ENCODE results near the gene EPHB1.

Gene EPHB1

DNA sequence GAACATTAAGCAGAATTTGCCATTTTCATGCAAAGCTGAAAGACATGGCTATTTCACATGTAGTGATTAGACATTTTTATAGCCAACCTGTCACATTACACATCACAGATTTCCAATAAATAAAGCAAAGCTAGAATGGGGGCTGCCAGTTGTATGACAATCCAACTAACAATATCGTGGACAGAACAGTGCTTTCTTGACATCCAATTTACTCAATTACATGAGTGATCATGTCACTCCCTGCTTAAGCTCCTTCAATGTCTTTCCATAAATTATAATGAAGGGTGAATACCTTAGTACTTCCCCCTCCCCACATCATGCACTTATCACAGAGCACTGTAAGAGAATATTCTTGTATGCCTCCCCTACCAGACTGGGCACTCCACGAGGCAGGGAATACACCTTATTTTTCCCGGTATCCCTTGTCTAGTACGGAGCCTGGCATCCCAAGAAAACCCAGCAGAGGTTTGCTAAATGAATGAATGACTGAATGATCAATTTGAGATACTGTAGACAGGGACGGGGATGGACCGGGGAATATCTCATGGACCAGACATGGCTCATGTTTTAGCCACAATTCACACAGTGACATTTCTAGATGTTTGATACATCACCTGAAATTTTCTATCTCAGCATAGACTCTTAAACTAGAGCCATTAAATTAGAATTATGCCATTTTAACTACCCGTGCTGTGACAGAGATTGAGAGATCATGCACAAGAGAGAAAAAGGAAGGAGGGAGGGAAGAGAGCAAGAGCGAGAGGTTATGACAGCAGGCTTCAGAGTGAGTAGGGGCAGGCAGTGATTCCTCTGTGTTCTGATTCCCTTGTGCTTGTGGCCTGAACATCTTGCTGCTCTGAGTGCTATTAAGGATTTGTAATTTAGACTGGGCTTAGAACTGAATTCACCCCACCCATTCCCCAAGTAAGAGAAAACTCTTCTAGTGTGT lies 77.7 kb downstream of the EPHB1 start:
- Histone ChIP-seq H3K4me3 (no peak overlapping the region), H3K27ac (no peak overlapping the region)

DNA sequence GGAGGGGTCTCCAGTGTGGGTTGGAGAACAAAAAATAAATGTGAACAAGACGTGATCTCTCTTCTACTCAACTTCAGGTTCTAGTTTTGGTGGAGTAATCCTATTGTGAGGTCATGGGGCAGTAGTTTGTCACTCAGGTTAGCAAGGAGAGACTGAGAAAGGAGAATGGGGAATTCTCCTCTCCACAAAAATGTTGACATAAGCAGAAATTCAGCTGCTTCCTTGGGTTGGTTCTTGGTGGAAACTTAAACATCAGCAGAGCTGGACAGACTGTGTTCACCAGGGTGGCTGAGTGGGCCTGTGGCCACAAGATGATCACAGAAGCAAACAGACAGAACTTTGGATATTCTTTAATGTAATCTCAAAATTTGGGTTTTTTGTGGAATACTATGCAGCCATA lies 78.7 kb downstream of the EPHB1 start:
- no peak overlapping the region for H3K27ac ChIP-seq
- no peak overlapping the region for H3K4me3 ChIP-seq

DNA sequence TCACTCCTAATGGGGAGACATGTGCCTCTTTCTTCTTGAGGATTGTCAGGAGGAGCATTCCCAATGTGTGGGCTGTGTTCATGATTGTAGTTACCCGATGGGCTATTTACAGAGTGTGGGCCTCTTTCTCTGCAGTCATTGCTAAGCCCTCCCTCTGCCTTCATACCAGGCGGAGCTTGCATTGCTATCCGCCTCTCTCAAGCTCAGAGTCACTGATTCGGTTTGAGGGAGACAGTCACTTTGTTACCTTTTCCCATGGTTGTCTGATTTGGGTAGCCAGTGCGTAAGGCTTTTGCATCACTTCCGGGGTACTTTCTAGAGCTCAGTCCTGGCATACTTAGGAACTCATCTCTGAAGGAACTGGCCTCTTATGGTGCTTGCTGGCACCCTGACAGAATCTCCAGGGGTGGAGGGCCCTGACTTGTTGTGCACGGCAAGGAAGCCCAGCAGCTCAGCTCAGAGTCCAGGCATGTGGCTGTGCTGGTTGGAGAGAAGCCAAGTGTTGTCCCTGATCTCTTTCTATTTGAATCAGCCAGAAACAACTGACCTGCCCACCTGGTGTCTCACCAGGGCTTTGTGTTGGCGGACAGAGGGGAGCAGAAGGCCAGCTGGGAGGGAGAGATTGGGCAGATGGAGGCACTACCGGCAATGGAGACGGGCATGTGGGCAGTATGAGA lies 79.8 kb downstream of the EPHB1 start:
- H3K4me3 ChIP-seq: no peak overlapping the region
- H3K27ac ChIP-seq: no peak overlapping the region

GRCh38 chr3:134876836-134877235 lies 81.8 kb downstream of the EPHB1 start:
- no peak overlapping the region for H3K4me3 ChIP-seq
- H3K27ac ChIP-seq: no peak overlapping the region

- Histone ChIP-seq H3K4me3 (no peak overlapping the region), H3K27ac (no peak overlapping the region)
Observed at GRCh38 chr3:134877788-134878187, 82.7 kb downstream of the EPHB1 start.

GRCh38 chr3:134879990-134880389 lies 84.9 kb downstream of the EPHB1 start:
- Histone ChIP-seq H3K4me3 (no peak overlapping the region), H3K27ac (no peak overlapping the region)

GRCh38 chr3:134880431-134880830 lies 85.4 kb downstream of the EPHB1 start:
- no peak overlapping the region for H3K27ac ChIP-seq

DNA sequence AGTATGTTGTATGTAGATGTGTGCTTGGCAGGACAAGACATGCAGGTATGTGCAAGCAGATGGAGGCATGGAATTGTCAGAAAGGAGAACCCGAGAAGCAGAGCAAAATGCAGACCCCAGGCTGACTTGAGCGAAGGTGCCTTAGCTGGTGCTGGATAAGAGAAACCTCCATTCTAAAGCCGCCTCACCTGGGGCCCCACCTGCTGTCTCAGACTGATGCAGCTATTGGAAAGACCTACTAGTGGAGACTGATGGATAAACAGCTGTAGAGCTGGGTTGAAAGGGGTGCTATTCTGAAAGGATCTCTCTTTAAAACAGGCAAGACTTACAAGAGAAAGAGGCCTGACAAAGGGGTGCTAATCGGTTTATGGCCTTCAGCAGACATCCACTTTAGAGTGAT lies 86.2 kb downstream of the EPHB1 start:
- H3K27ac ChIP-seq: no peak overlapping the region

More at GRCh38 chr3:134880431-134880830, 85.4 kb downstream of the EPHB1 start:
- H3K4me3 ChIP-seq: no peak overlapping the region

GRCh38 chr3:134883697-134884385 lies 88.8 kb downstream of the EPHB1 start:
- H3K4me3 ChIP-seq: no peak overlapping the region
- H3K27ac ChIP-seq: no peak overlapping the region

More for the DNA sequence above, 86.2 kb downstream of the EPHB1 start:
- no peak overlapping the region for H3K4me3 ChIP-seq

DNA sequence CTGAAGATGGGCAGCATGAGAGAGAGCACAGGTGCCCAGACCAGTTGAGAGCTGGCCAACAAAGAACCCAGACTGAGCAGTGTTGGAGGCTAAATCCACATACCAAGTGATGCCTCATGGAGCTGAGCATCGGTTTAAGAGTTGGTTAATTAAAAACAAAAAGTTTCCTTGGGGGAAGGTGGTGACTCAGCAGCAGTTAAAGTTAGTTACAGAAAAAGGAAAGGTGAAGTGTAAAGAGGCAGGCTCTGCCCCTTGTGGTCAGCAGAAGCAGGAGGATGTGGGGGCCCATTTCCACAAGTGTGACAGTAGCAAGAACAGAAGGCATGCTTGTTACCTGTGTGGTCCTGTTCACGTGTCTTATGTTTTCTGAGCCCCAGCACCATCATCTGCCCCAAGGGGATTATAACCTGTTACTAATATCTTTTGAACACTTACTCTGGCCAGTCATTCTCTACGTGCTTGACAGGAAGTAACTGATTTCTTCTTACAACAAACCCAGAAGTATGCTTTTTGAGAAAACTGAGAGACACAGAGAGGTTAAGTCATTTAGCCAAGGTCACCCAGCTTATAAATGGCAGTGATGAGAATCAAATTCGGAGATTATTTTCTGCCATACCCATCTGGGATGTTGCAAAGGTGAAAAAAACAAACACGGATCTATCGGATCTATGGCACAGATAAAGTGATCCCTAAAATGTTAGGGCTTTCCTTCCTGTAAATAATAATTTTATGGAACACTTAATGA lies 91.0 kb downstream of the EPHB1 start:
- no peak overlapping the region for H3K4me3 ChIP-seq
- no peak overlapping the region for H3K27ac ChIP-seq

- Histone ChIP-seq H3K4me3 (no peak overlapping the region), H3K27ac (no peak overlapping the region)
Observed at GRCh38 chr3:134886991-134887390, 91.9 kb downstream of the EPHB1 start.

DNA sequence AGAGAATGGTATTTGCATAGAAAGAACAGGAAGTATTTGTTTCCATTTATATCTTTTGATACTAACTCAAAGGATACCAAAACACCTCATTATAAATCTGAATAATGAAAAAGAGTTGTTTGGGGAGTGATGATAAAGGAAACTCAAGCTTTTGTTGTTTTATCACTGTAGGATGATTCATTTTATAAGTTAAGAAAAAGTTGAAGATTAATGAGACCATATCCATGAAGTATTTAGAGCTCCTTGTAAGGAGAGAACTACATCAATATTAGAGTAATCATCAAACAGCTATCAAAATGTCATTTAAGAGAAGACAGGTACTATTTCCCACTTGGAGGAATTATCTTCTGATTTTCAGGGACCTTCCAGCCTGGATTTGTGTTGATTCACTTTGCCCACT lies 92.5 kb downstream of the EPHB1 start:
- no peak overlapping the region for H3K27ac ChIP-seq
- no peak overlapping the region for H3K4me3 ChIP-seq

DNA sequence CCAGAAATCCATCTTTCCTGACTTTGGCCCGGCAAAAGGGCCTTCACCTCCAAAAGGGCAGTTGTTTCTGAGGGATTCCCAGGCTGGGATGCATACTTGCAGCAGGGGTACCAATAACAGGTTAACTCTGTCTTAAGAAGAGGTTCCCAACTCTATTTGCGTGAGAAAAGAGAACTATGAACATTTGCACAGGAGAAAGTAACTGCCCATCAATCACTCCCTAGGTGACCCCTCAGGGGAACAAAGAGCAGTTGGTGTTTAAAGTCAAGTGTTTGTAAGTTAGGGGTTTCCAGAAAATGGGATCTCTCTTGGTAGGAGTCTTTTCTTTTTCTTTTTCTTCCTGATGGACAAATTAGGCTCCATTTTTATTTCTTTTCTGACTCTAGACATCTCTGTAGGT lies 97.3 kb downstream of the EPHB1 start:
- Histone ChIP-seq H3K27ac (no peak overlapping the region), H3K4me3 (no peak overlapping the region)

GRCh38 chr3:134892761-134893160 lies 97.7 kb downstream of the EPHB1 start:
- H3K27ac ChIP-seq: no peak overlapping the region
- H3K4me3 ChIP-seq: no peak overlapping the region

GRCh38 chr3:134894533-134894932 lies 99.5 kb downstream of the EPHB1 start:
- Histone ChIP-seq H3K27ac (no peak overlapping the region), H3K4me3 (no peak overlapping the region)

GRCh38 chr3:134895181-134895580 lies 100.1 kb downstream of the EPHB1 start:
- H3K4me3 ChIP-seq: no peak overlapping the region
- H3K27ac ChIP-seq: no peak overlapping the region

DNA sequence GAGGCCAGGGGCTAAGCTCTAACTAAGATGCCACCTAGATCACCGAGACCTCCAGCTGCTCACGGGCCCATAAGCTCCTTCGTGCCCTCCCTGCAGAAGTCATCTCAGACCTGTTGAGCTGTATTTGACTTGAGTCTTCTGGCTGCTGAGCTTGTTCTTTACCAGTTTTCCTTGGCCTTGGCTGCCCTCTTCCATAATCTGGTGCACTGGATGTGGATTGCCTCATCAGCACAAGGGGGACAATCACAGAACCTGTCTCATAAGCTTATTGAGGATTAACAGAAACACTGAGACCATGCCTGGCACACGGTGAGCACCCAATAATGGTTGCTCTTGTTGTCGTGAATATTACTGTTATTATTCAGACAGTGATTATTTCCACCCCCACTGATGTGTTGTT lies 101.1 kb downstream of the EPHB1 start:
- H3K27ac ChIP-seq: no peak overlapping the region
- no peak overlapping the region for H3K4me3 ChIP-seq

DNA sequence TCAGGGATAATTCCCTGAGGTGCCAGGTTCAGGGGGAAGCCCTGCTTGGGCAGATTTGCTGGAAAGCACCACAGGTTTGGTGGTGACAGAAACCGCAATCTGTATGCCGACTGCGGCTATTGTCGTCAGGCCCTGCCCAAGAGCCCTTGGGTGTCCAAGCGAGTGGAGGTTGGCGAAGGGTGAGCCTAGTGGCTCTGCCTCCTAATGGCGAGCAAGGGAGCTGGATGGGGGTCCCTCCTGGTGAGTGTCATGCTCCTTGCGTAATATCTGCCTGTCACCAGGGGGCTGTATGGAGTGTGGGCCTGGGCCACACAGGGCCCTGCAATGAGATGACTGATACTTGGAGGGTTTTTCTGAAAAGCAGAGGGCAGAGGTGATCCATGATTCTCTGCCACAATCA lies 101.6 kb downstream of the EPHB1 start:
- Histone ChIP-seq H3K4me3 (no peak overlapping the region), H3K27ac (no peak overlapping the region)

DNA sequence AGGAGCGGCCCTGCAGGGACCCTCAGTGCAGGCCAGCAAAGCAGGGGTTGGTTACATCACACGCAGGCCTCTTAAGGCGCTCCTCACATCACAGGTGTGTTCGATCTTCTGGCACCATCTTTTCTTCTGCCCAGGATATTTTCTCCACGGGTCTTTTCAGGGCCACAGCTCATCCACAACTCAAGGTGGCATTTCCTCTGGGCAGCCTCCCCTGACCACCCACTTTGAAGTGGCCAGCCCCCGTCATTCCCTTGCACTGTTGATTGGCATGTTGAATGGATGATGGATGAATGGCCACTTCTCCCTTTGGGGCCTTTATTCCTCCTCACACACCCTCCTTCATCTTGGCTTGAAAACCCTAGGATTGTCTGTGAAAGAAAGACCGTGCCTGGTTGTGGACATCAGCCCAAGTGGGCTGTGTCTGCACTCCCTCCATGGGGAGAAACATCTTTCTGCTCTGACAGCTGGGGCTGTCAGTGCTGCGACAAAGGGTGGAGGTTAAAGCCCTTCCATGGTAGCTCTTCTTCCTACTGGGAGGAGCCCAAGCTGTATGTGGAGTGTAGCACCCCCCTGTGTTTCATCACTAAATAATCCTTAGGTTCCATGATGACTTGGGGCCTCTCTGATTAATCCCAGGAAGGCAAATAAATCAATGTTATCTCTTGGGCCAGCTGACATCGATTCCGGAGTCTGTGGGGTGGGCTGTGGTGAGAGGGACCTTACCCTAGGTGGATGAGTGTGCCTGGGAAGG lies 102.5 kb downstream of the EPHB1 start:
- no peak overlapping the region for H3K27ac ChIP-seq

More for the DNA sequence above, 102.5 kb downstream of the EPHB1 start:
- H3K4me3 ChIP-seq: no peak overlapping the region
